Tibial nerve (tissue), 3 donors: Measurements from ENCODE around the gene ZFAND3.

Experiments used
- POLR2A ChIP-seq, 2 donors: fragments of 450-650 bp; IDR thresholded peaks; one replicate each; pipeline ENCODE4 v1.6.1; 2017; ENCODE audit warnings: antibody characterized with exemption in 2 of 2, mild to moderate bottlenecking in 2 of 2, moderate library complexity in 2 of 2
- TF ChIP-seq, protein P1 (sequence below), 5 experiments: fragments of 200-600 bp in 3 of 5; fragments of 450-650 bp in 2 of 5; sonication (generic) in 3 of 5; IDR thresholded peaks; one replicate each; pipeline ENCODE4 v1.5.1; 2016 to 2019; ENCODE audit warnings: antibody characterized with exemption in 5 of 5, mild to moderate bottlenecking in 3 of 5, moderate library complexity in 2 of 5

GRCh38 chr6:37871616-37872372 is 52.3 kb downstream of the ZFAND3 start:
- no peak for TF ChIP-seq POLR2A (IDR thresholded peaks at IDR 0.05)
- TF ChIP-seq, protein P1, sequence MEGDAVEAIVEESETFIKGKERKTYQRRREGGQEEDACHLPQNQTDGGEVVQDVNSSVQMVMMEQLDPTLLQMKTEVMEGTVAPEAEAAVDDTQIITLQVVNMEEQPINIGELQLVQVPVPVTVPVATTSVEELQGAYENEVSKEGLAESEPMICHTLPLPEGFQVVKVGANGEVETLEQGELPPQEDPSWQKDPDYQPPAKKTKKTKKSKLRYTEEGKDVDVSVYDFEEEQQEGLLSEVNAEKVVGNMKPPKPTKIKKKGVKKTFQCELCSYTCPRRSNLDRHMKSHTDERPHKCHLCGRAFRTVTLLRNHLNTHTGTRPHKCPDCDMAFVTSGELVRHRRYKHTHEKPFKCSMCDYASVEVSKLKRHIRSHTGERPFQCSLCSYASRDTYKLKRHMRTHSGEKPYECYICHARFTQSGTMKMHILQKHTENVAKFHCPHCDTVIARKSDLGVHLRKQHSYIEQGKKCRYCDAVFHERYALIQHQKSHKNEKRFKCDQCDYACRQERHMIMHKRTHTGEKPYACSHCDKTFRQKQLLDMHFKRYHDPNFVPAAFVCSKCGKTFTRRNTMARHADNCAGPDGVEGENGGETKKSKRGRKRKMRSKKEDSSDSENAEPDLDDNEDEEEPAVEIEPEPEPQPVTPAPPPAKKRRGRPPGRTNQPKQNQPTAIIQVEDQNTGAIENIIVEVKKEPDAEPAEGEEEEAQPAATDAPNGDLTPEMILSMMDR (IDR thresholded peaks at IDR 0.05), result no peak
